ENCODE measurements around the gene SLC44A3. TPM values are rescaled to one million over a fixed set of nuclear protein-coding genes. Genes with fewer than 3 reads are reported as not detected.
A peak's percentile ranks its signal among the peaks of the same experiment; 100 is the strongest.

SLC44A3 gene
- total and polyA plus RNA-seq, 2 of the 13 experiments (the other 11 are each of a cell fraction or from before 2014, with no cell fraction given) = 6.8 to 14.1 TPM

GRCh38 chr1:94928293-94928939, 108.3 kb downstream of the SLC44A3 start (continued):
- no peak for TF ChIP-seq TOPORS (CRISPR knock-in tag; IDR thresholded peaks at IDR 0.05)
- TF ChIP-seq HDAC1 (CRISPR knock-in tag; IDR thresholded peaks at IDR 0.05) = no peak
- TF ChIP-seq ZNF510 (CRISPR knock-in tag; IDR thresholded peaks at IDR 0.05; ENCODE audit: low read depth) = no peak
- TF ChIP-seq ZNF710 (CRISPR knock-in tag; IDR thresholded peaks at IDR 0.05; ENCODE audit: borderline replicate concordance) = no peak
- TF ChIP-seq KMT2B (CRISPR knock-in tag; IDR thresholded peaks at IDR 0.05) = no peak
- no peak for TF ChIP-seq ARID5B (CRISPR knock-in tag; IDR thresholded peaks at IDR 0.05)
- no peak; the same call in 1 of the 2 replicates for TF ChIP-seq TGIF2 (CRISPR knock-in tag; IDR thresholded peaks at IDR 0.05)
- 0 out of 2 replicates have a peak, but pooled peaks have one; percentile 26 for TF ChIP-seq ARID4A (CRISPR knock-in tag; IDR thresholded peaks at IDR 0.05; ENCODE audit: borderline replicate concordance)
- TF ChIP-seq ZNF121 (CRISPR knock-in tag; IDR thresholded peaks at IDR 0.05) = peak; percentile 95
- no peak for TF ChIP-seq HMGXB3 (CRISPR knock-in tag; IDR thresholded peaks at IDR 0.05; ENCODE audit: borderline replicate concordance)
- peak; percentile 31; the same call in 1 of the 2 replicates for TF ChIP-seq TBX2 (CRISPR knock-in tag; IDR thresholded peaks at IDR 0.05; ENCODE audit: borderline replicate concordance)
- no peak for TF ChIP-seq ZNF550 (CRISPR knock-in tag; IDR thresholded peaks at IDR 0.05; ENCODE audit: borderline replicate concordance)
- no peak for TF ChIP-seq ZNF547 (CRISPR knock-in tag; IDR thresholded peaks at IDR 0.05)
- TF ChIP-seq GZF1 (CRISPR knock-in tag; IDR thresholded peaks at IDR 0.05) = no peak

Data from HepG2 (cell line).